Activated B cell treated with CpG ODN at 0.5 μM for 24 hours (primary cell): Measurements from ENCODE around the gene GIMAP7. TPM values are rescaled to one million over a fixed set of nuclear protein-coding genes. Genes with fewer than 3 reads are reported as not detected.

Experiments
- ATAC-seq: fragments of 200-7000 bp; cut with Tn5 transposase; one replicate; pipeline ENCODE4 v1.10.0; 2021; ENCODE audit warnings: low read depth, mild to moderate bottlenecking, moderate library complexity
- CTCF ChIA-PET: fragments of 350-600 bp; sonication (Branson Sonifier 250); formaldehyde crosslinking; loops from one replicate; lab custom pipeline; 2021; ENCODE audit warnings: antibody characterized with exemption; lab: Charles Lee
- POLR2A ChIA-PET: fragments of 350-600 bp; sonication (Branson Sonifier 250); formaldehyde crosslinking; loops from one replicate; lab custom pipeline; 2021; ENCODE audit warnings: antibody characterized with exemption; lab: Charles Lee
- DNase-seq: peaks from one replicate; pipeline ENCODE4 v3.0.0; 2022
- H3K27ac Mint-ChIP-seq: one replicate; pipeline ENCODE4 v1.8.0; 2020; ENCODE audit warnings: mixed read lengths
- H3K27me3 Mint-ChIP-seq: one replicate; pipeline ENCODE4 v1.8.0; 2021; ENCODE audit warnings: mixed read lengths
- H3K36me3 Mint-ChIP-seq: one replicate; pipeline ENCODE4 v1.8.0; 2021; ENCODE audit warnings: low read depth, mixed read lengths
- H3K4me1 Mint-ChIP-seq: one replicate; pipeline ENCODE4 v1.8.0; 2021; ENCODE audit warnings: mixed read lengths
- H3K4me3 Mint-ChIP-seq: one replicate; pipeline ENCODE4 v1.8.0; 2020; ENCODE audit warnings: mild to moderate bottlenecking, mixed read lengths
- H3K9me3 Mint-ChIP-seq: one replicate; pipeline ENCODE4 v1.8.0; 2020; ENCODE audit warnings: mixed read lengths
- CTCF ChIP-seq: fragments of 200-600 bp; IDR thresholded peaks from one replicate; pipeline ENCODE4 v1.8.0; 2022; ENCODE audit warnings: antibody characterized with exemption, mild to moderate bottlenecking
- intact Hi-C: fragments of 100-400 bp; cut with micrococcal nuclease; formaldehyde crosslinking; loops from one replicate; pipeline ENCODE4 v1.15.1; 2024
- total RNA-seq: library from RNA; stranded (reverse); gene quantifications from 2 replicates; pipeline ENCODE4 v1.2.3, GENCODE V29; 2022

The GIMAP7 gene
- total RNA-seq, 1 donor from 2014 or later, result not detected

- ChIA-PET CTCF (no interaction called here), POLR2A (no interaction called here)
- ATAC-seq (no peak), DNase-seq (no peak)
- Mint-ChIP-seq H3K4me1 (no peaks in the 10 kb centered on the region), H3K27ac (no peak overlapping the region), H3K9me3 (peaks cover 9% of the 10 kb centered on the region), H3K27me3 (peaks cover 6% of the 10 kb centered on the region), H3K4me3 (no peak overlapping the region), H3K36me3 (no peaks in the 10 kb centered on the region)
- TF ChIP-seq CTCF, result no peak
- intact Hi-C loops, result no loop called here
Observed at GRCh38 chr7:150502519-150502918, 12.2 kb upstream of the GIMAP7 start.

GRCh38 chr7:150503155-150503554, 11.5 kb upstream of the GIMAP7 start:
- no peaks in the 10 kb centered on the region for H3K4me1 Mint-ChIP-seq
- peaks cover 7% of the 10 kb centered on the region for H3K9me3 Mint-ChIP-seq
- POLR2A ChIA-PET, result no interaction called here
- TF ChIP-seq CTCF, result no peak
- H3K27me3 Mint-ChIP-seq, result peaks cover 4% of the 10 kb centered on the region
- no peak overlapping the region for H3K27ac Mint-ChIP-seq
- intact Hi-C loops, result no loop called here
- ATAC-seq, result no peak
- no peak overlapping the region for H3K4me3 Mint-ChIP-seq
- H3K36me3 Mint-ChIP-seq, result no peaks in the 10 kb centered on the region
- CTCF ChIA-PET, result no interaction called here
- DNase-seq, result no peak

GRCh38 chr7:150503581-150503980, 11.1 kb upstream of the GIMAP7 start:
- Mint-ChIP-seq H3K4me3 (no peak overlapping the region), H3K27ac (no peak overlapping the region), H3K4me1 (no peaks in the 10 kb centered on the region), H3K36me3 (no peaks in the 10 kb centered on the region), H3K9me3 (peaks cover 6% of the 10 kb centered on the region), H3K27me3 (peaks cover 3% of the 10 kb centered on the region)
- no peak for TF ChIP-seq CTCF
- DNase-seq (no peak), ATAC-seq (no peak)
- intact Hi-C loops, result no loop called here
- POLR2A ChIA-PET, result no interaction called here
- CTCF ChIA-PET, result interaction anchor here (0.6 kb wide), 1 partner anchor 1883 kb away, joined by 3 read pairs; no protein-coding TSS in a partner anchor

- ChIA-PET POLR2A (no interaction called here), CTCF (no interaction called here)
- intact Hi-C loops, result no loop called here
- H3K27ac Mint-ChIP-seq, result no peak overlapping the region
- no peaks in the 10 kb centered on the region for H3K36me3 Mint-ChIP-seq
- no peak for TF ChIP-seq CTCF
- H3K9me3 Mint-ChIP-seq, result peaks cover 2% of the 10 kb centered on the region
- peaks cover 3% of the 10 kb centered on the region for H3K27me3 Mint-ChIP-seq
- no peak for DNase-seq
- no peak overlapping the region for H3K4me3 Mint-ChIP-seq
- H3K4me1 Mint-ChIP-seq, result no peaks in the 10 kb centered on the region
- ATAC-seq, result no peak
Observed at GRCh38 chr7:150507947-150508602, 6.6 kb upstream of the GIMAP7 start.

- POLR2A ChIA-PET, result no interaction called here
- no peak for DNase-seq
- intact Hi-C loops, result no loop called here
- Mint-ChIP-seq H3K36me3 (no peaks in the 10 kb centered on the region), H3K4me1 (peaks cover 8% of the 10 kb centered on the region), H3K27me3 (peaks cover 10% of the 10 kb centered on the region), H3K9me3 (peaks cover 2% of the 10 kb centered on the region), H3K27ac (no peak overlapping the region), H3K4me3 (no peak overlapping the region)
- CTCF ChIA-PET, result no interaction called here
- TF ChIP-seq CTCF, result no peak
- ATAC-seq, result no peak
Observed at GRCh38 chr7:150511048-150511447, 3.6 kb upstream of the GIMAP7 start.
